Measurements from ENCODE around the gene KIF5A. TPM values are rescaled to one million over a fixed set of nuclear protein-coding genes. Genes with fewer than 3 reads are reported as not detected.

KIF5A gene
- total and polyA plus RNA-seq, 5 donors: 0.09 to 0.31 (median 0.20) TPM

- DNase-seq: peak; percentile 85 to 96 (median 94)
- peak within 1 kb of the TSS; percentile 79 for H3K27ac ChIP-seq (ENCODE audit: low read length)
- H3K4me1 ChIP-seq (ENCODE audit: control insufficient read depth, insufficient read depth, low read length): peaks cover 2% of the 10 kb centered on the region
- peak within 1 kb of the TSS; percentile 78 for H3K4me3 ChIP-seq (ENCODE audit: low read length)
- ATAC-seq: peak; percentile 91 to 92
- under 1% methylated on average over 52 of the region's 55 CpGs for WGBS
- H3K9me3 ChIP-seq (ENCODE audit: control insufficient read depth, low read length): no peaks in the 10 kb centered on the region
- intact Hi-C loops (cut with DNase I): no loop called here
- no peaks in the 10 kb centered on the region for H3K27me3 ChIP-seq (ENCODE audit: control insufficient read depth, insufficient read depth)
Observed at GRCh38 chr12:57611108-57611826, 61.4 kb downstream of the KIF5A start, which contains the start of gene ARHGEF25. Gene ARHGEF25 (plus strand): TSS chr12:57611435. CDS start chr12:57611895, 460 bp downstream.

- Histone ChIP-seq H3K4me1 (ENCODE audit: control insufficient read depth, insufficient read depth, low read length) (peaks cover 2% of the 10 kb centered on the region), H3K4me3 (ENCODE audit: low read length) (peak overlapping the region; percentile 78), H3K9me3 (ENCODE audit: control insufficient read depth, low read length) (no peaks in the 10 kb centered on the region), H3K27me3 (ENCODE audit: control insufficient read depth, insufficient read depth) (no peaks in the 10 kb centered on the region), H3K27ac (ENCODE audit: low read length) (no peak overlapping the region)
- intact Hi-C loops (cut with DNase I): no loop called here
- DNase-seq: peak in 1 of 3 donors; percentile 49
- 10% methylated on average over 22 of the region's 23 CpGs for WGBS
- no peak for ATAC-seq
Observed at GRCh38 chr12:57611827-57612710, 62.2 kb downstream of the KIF5A start.

- H3K9me3 ChIP-seq (ENCODE audit: control insufficient read depth, low read length): no peaks in the 10 kb centered on the region
- 87% methylated on average over 10 of the region's 10 CpGs for WGBS
- ATAC-seq (no peak), DNase-seq (no peak)
- intact Hi-C loops (cut with DNase I): no loop called here
- H3K4me1 ChIP-seq (ENCODE audit: control insufficient read depth, insufficient read depth, low read length): peaks cover 2% of the 10 kb centered on the region
- no peaks in the 10 kb centered on the region for H3K27me3 ChIP-seq (ENCODE audit: control insufficient read depth, insufficient read depth)
- H3K4me3 ChIP-seq (ENCODE audit: low read length): no peak overlapping the region
- no peak overlapping the region for H3K27ac ChIP-seq (ENCODE audit: low read length)
Observed at GRCh38 chr12:57612711-57613426, 63.0 kb downstream of the KIF5A start.

- DNase-seq (peak in 1 of 3 donors; percentile 32), ATAC-seq (no peak)
- H3K27me3 ChIP-seq (ENCODE audit: control insufficient read depth, insufficient read depth): no peaks in the 10 kb centered on the region
- H3K4me1 ChIP-seq (ENCODE audit: control insufficient read depth, insufficient read depth, low read length): peaks cover 2% of the 10 kb centered on the region
- intact Hi-C loops (cut with DNase I): no loop called here
- H3K9me3 ChIP-seq (ENCODE audit: control insufficient read depth, low read length): no peaks in the 10 kb centered on the region
- no peak overlapping the region for H3K27ac ChIP-seq (ENCODE audit: low read length)
- 87% methylated on average over 10 of the region's 10 CpGs for WGBS
- no peak overlapping the region for H3K4me3 ChIP-seq (ENCODE audit: low read length)
Observed at GRCh38 chr12:57613427-57614109, 63.7 kb downstream of the KIF5A start.

GRCh38 chr12:57614178-57614947 is 64.5 kb downstream of the KIF5A start:
- peak; percentile 44 to 69 (median 69) for DNase-seq
- no peaks in the 10 kb centered on the region for H3K27me3 ChIP-seq (ENCODE audit: control insufficient read depth, insufficient read depth)
- intact Hi-C loops (cut with DNase I): no loop called here

GRCh38 chr12:57614948-57615500 is 65.2 kb downstream of the KIF5A start:
- H3K27me3 ChIP-seq (ENCODE audit: control insufficient read depth, insufficient read depth): no peaks in the 10 kb centered on the region
- intact Hi-C loops (cut with DNase I): no loop called here
- peaks cover 2% of the 10 kb centered on the region for H3K4me1 ChIP-seq (ENCODE audit: control insufficient read depth, insufficient read depth, low read length)
- ATAC-seq (no peak), DNase-seq (no peak)
- 84% methylated on average over 11 of the region's 11 CpGs for WGBS
- H3K9me3 ChIP-seq (ENCODE audit: control insufficient read depth, low read length): no peaks in the 10 kb centered on the region
- no peak overlapping the region for H3K27ac ChIP-seq (ENCODE audit: low read length)
- H3K4me3 ChIP-seq (ENCODE audit: low read length): no peak overlapping the region

More at GRCh38 chr12:57614178-57614947, 64.5 kb downstream of the KIF5A start:
- H3K4me3 ChIP-seq (ENCODE audit: low read length): no peak overlapping the region
- H3K27ac ChIP-seq (ENCODE audit: low read length): no peak overlapping the region
- H3K4me1 ChIP-seq (ENCODE audit: control insufficient read depth, insufficient read depth, low read length): peaks cover 2% of the 10 kb centered on the region
- ATAC-seq: no peak
- no peaks in the 10 kb centered on the region for H3K9me3 ChIP-seq (ENCODE audit: control insufficient read depth, low read length)
- WGBS: 60% methylated on average over 14 of the region's 14 CpGs

GRCh38 chr12:57615637-57616036 is 65.8 kb downstream of the KIF5A start:
- no peaks in the 10 kb centered on the region for H3K4me1 ChIP-seq (ENCODE audit: control insufficient read depth, insufficient read depth, low read length)
- WGBS: 78% methylated on average over 5 of the region's 5 CpGs
- DNase-seq (peak in 1 of 3 donors; percentile 20), ATAC-seq (no peak)
- intact Hi-C loops (cut with DNase I): no loop called here
- H3K4me3 ChIP-seq (ENCODE audit: low read length): no peak overlapping the region
- H3K27me3 ChIP-seq (ENCODE audit: control insufficient read depth, insufficient read depth): no peaks in the 10 kb centered on the region
- H3K9me3 ChIP-seq (ENCODE audit: control insufficient read depth, low read length): no peaks in the 10 kb centered on the region
- H3K27ac ChIP-seq (ENCODE audit: low read length): no peak overlapping the region

- no peaks in the 10 kb centered on the region for H3K9me3 ChIP-seq (ENCODE audit: control insufficient read depth, low read length)
- DNase-seq (peak in 1 of 3 donors; percentile 45), ATAC-seq (no peak)
- no peak overlapping the region for H3K27ac ChIP-seq (ENCODE audit: low read length)
- 77% methylated on average over 3 of the region's 3 CpGs for WGBS
- intact Hi-C loops (cut with DNase I): no loop called here
- peak overlapping the region; percentile 6 for H3K4me3 ChIP-seq (ENCODE audit: low read length)
- no peaks in the 10 kb centered on the region for H3K27me3 ChIP-seq (ENCODE audit: control insufficient read depth, insufficient read depth)
- no peaks in the 10 kb centered on the region for H3K4me1 ChIP-seq (ENCODE audit: control insufficient read depth, insufficient read depth, low read length)
Observed at GRCh38 chr12:57616383-57617101, 66.7 kb downstream of the KIF5A start.

- Histone ChIP-seq H3K4me1 (ENCODE audit: control insufficient read depth, insufficient read depth, low read length) (no peaks in the 10 kb centered on the region), H3K27ac (ENCODE audit: low read length) (no peak overlapping the region), H3K9me3 (ENCODE audit: control insufficient read depth, low read length) (no peaks in the 10 kb centered on the region), H3K4me3 (ENCODE audit: low read length) (peak overlapping the region; percentile 6), H3K27me3 (ENCODE audit: control insufficient read depth, insufficient read depth) (no peaks in the 10 kb centered on the region)
- ATAC-seq: peak; percentile 12 to 60
- 47% methylated on average over 11 of the region's 11 CpGs for WGBS
- intact Hi-C loops (cut with DNase I): no loop called here
- peak in 1 of 3 donors; percentile 38 for DNase-seq
Observed at GRCh38 chr12:57617942-57618341, 68.1 kb downstream of the KIF5A start.
